HepG2 (cell line): ENCODE measurements around the gene COX6A2. TPM values are rescaled to one million over a fixed set of nuclear protein-coding genes. Genes with fewer than 3 reads are reported as not detected.

Experiments used
- ATRX ChIP-seq: sonication (generic); formaldehyde crosslinking; IDR thresholded peaks from 2 replicates; pipeline ENCODE4 v1.4.0; 2020; ENCODE audit warnings: missing genetic modification reagents, borderline replicate concordance
- CEBPZ ChIP-seq: IDR thresholded peaks from 2 replicates; pipeline ENCODE4 v1.6.1; 2012; ENCODE audit warnings: low read length, improper control_type of control experiment
- CERS6 ChIP-seq: sonication (generic); formaldehyde crosslinking; IDR thresholded peaks from 2 replicates; pipeline ENCODE4 v1.5.0; 2020; ENCODE audit warnings: missing genetic modification reagents
- DMAP1 ChIP-seq: IDR thresholded peaks from 2 replicates; pipeline ENCODE4 v1.6.1; 2016
- FOXJ3 ChIP-seq: sonication (generic); formaldehyde crosslinking; IDR thresholded peaks from 2 replicates; pipeline ENCODE4 v1.4.0; 2020; ENCODE audit warnings: missing genetic modification reagents, mild to moderate bottlenecking, borderline replicate concordance
- GATAD1 ChIP-seq: IDR thresholded peaks from 2 replicates; pipeline ENCODE4 v1.6.1; 2016; ENCODE audit warnings: missing genetic modification reagents, missing compliant biosample characterization
- HNRNPH1 ChIP-seq: fragments of 200-400 bp; formaldehyde crosslinking; optimal IDR thresholded peaks from 2 replicates; pipeline ENCODE3; 2017; ENCODE audit warnings: mild to moderate bottlenecking, low read depth, low read length
- MXI1 ChIP-seq: IDR thresholded peaks from 3 replicates; pipeline ENCODE4 v1.6.1; 2012; ENCODE audit warnings: low read depth, low read length, inconsistent platforms, borderline replicate concordance
- PHF5A ChIP-seq: IDR thresholded peaks from one replicate; pipeline ENCODE4 v1.6.1; 2018; ENCODE audit warnings: low read depth, missing genetic modification reagents; ENCODE audit not compliant: unreplicated experiment
- ZBTB34 ChIP-seq: sonication (generic); formaldehyde crosslinking; IDR thresholded peaks from 2 replicates; pipeline ENCODE4 v1.8.0; 2022; ENCODE audit warnings: mild to moderate bottlenecking, missing genetic modification reagents
- ZNF180 ChIP-seq: sonication (generic); formaldehyde crosslinking; IDR thresholded peaks from 2 replicates; pipeline ENCODE4 v1.4.0; 2020; ENCODE audit warnings: low read depth, missing genetic modification reagents, borderline replicate concordance
- ZNF460 ChIP-seq: sonication (generic); formaldehyde crosslinking; IDR thresholded peaks from 2 replicates; pipeline ENCODE4 v1.5.1; 2020; ENCODE audit warnings: missing genetic modification reagents, mild to moderate bottlenecking, borderline replicate concordance
- ZNF570 ChIP-seq: sonication (generic); formaldehyde crosslinking; IDR thresholded peaks from 2 replicates; pipeline ENCODE4 v1.4.0; 2020; ENCODE audit warnings: mild to moderate bottlenecking, missing genetic modification reagents, borderline replicate concordance
- ZNF768 ChIP-seq: sonication (generic); formaldehyde crosslinking; IDR thresholded peaks from 2 replicates; pipeline ENCODE4 v1.4.0; 2020; ENCODE audit warnings: missing genetic modification reagents
- polyA plus RNA-seq, 8 experiments: library from polyadenylated mRNA; depleted of rRNA in 3 of 8; stranded (reverse) in 7 of 8; unstranded in 1 of 8; fragments of >200 nt; fragmentation: Illumina TruSeq in 4 of 8; extraction: Trizol in 4 of 8; gene quantifications; 2 replicates each; pipeline versions ENCODE4 v1.2.1 to v1.2.3, GENCODE V29; 2011 to 2016; ENCODE audit warnings: low read depth in 4 of 8, missing spikeins in 1 of 8, mixed read lengths in 1 of 8; ENCODE audit not compliant: insufficient read depth in 1 of 8
- total RNA-seq, 5 experiments: library from RNA; depleted of rRNA; stranded (reverse); fragments of >200 nt; fragmentation: Illumina TruSeq; extraction: Trizol; gene quantifications; 2 replicates each; pipeline ENCODE4 v1.2.3, GENCODE V29; 2016; ENCODE audit warnings: low read depth in 1 of 5
- TF ChIP-seq, protein P1 (sequence below): sonication (generic); formaldehyde crosslinking; IDR thresholded peaks from 2 replicates; pipeline ENCODE4 v1.4.0; 2020; ENCODE audit warnings: missing genetic modification reagents
- TF ChIP-seq, protein P2 (sequence below): sonication (generic); formaldehyde crosslinking; IDR thresholded peaks from 2 replicates; pipeline ENCODE4 v1.4.0; 2020; ENCODE audit warnings: missing genetic modification reagents
- TF ChIP-seq, protein P3 (sequence below): fragments of 450-650 bp; IDR thresholded peaks from 2 replicates; pipeline ENCODE4 v1.6.1; 2017; ENCODE audit warnings: mild to moderate bottlenecking

COX6A2 gene
- total and polyA plus RNA-seq, 2 of the 13 experiments (the other 11 are each of a cell fraction or from before 2014, with no cell fraction given), result not detected

DNA sequence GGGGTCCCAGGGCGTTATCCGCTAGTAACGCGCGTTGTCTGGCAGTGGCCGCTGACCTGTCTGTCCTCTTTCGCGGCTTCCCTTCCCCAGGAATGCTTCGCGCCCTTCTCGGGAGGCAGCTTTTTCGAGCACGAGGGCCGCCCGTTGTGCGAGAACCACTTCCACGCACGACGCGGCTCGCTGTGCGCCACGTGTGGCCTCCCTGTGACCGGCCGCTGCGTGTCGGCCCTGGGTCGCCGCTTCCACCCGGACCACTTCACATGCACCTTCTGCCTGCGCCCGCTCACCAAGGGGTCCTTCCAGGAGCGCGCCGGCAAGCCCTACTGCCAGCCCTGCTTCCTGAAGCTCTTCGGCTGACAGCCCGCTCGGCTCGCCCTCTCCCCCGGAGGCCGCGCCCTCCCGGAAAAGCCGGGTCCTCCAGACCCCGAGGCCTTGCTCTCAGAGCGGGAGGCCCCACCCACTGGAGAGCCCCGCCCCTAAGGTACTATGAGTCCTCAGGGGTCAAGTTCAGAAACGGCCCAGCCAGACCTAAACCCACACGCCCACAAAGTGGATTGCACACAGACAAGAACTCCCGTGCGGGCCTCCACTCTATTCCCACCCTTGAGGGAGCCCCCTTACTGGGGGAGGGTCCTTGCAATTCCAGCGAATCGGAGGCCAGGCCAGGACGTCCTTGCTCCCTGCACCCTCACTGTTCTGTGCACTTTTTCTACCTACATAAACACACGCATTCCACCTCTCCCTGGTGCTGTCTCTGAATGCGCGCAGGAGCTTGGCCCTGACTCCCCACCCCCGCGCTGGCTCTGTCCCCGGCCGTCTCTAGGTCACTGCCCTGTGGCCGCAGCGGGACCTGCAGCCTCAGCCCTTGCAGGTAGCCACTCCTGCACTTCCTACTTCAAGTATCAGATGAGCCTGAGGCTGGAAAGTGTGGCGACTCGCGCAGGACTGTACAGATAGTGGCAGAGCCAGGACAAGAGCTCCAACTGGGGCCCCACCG lies 49.4 kb upstream of the COX6A2 start (continued):
- TF ChIP-seq, protein P1, sequence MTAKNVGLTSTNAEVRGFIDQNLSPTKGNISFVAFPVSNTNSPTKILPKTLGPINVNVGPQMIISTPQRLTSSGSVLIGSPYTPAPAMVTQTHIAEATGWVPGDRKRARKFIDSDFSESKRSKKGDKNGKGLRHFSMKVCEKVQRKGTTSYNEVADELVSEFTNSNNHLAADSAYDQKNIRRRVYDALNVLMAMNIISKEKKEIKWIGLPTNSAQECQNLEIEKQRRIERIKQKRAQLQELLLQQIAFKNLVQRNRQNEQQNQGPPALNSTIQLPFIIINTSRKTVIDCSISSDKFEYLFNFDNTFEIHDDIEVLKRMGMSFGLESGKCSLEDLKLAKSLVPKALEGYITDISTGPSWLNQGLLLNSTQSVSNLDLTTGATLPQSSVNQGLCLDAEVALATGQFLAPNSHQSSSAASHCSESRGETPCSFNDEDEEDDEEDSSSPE (CRISPR knock-in tag), result peak; percentile 53
- TF ChIP-seq ZNF180 (CRISPR knock-in tag) (no peak), CERS6 (CRISPR knock-in tag) (peak; percentile 83; the same call in 1 of the 2 replicates), ZNF570 (CRISPR knock-in tag) (no peak), ZNF460 (no peak), FOXJ3 (CRISPR knock-in tag) (no peak), DMAP1 (CRISPR knock-in tag) (no peak; the same call in 1 of the 2 replicates), ZNF768 (peak; percentile 79), HNRNPH1 (no peak), MXI1 (peak; percentile 50; the same call in 1 of the 3 replicates), ZBTB34 (CRISPR knock-in tag) (peak; percentile 56; the same call in 1 of the 2 replicates), GATAD1 (CRISPR knock-in tag) (no peak; the same call in 1 of the 2 replicates), CEBPZ (no peak), ATRX (CRISPR knock-in tag) (no peak), PHF5A (CRISPR knock-in tag) (peak; percentile 50)
- TF ChIP-seq, protein P2, sequence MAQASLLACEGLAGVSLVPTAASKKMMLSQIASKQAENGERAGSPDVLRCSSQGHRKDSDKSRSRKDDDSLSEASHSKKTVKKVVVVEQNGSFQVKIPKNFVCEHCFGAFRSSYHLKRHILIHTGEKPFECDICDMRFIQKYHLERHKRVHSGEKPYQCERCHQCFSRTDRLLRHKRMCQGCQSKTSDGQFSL, result 0 out of 2 replicates have a peak, but pooled peaks have one; percentile 34
- TF ChIP-seq, protein P3, sequence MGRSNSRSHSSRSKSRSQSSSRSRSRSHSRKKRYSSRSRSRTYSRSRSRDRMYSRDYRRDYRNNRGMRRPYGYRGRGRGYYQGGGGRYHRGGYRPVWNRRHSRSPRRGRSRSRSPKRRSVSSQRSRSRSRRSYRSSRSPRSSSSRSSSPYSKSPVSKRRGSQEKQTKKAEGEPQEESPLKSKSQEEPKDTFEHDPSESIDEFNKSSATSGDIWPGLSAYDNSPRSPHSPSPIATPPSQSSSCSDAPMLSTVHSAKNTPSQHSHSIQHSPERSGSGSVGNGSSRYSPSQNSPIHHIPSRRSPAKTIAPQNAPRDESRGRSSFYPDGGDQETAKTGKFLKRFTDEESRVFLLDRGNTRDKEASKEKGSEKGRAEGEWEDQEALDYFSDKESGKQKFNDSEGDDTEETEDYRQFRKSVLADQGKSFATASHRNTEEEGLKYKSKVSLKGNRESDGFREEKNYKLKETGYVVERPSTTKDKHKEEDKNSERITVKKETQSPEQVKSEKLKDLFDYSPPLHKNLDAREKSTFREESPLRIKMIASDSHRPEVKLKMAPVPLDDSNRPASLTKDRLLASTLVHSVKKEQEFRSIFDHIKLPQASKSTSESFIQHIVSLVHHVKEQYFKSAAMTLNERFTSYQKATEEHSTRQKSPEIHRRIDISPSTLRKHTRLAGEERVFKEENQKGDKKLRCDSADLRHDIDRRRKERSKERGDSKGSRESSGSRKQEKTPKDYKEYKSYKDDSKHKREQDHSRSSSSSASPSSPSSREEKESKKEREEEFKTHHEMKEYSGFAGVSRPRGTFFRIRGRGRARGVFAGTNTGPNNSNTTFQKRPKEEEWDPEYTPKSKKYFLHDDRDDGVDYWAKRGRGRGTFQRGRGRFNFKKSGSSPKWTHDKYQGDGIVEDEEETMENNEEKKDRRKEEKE, result no peak
